HTR-8/SVneo (cell line): Measurements from ENCODE around the gene PCNP.
A peak's percentile ranks its signal among the peaks of the same experiment; 100 is the strongest.
"Not testable (repeated sequence)": the region's sequence is repeated elsewhere in the genome, so short reads cannot be mapped to it uniquely, and the experiment has no call there.

Experiments
- DNase-seq: peaks from one replicate; pipeline ENCODE4 v3.0.0; 2011; ENCODE audit warnings: low spot score, mixed read lengths; ENCODE audit not compliant: insufficient read length
- FAIRE-seq: peaks from 2 replicates; lab custom pipeline; 2011; peaks lifted over from hg19 to GRCh38; lab: Jason Lieb, UNC

Gene PCNP, protein sequence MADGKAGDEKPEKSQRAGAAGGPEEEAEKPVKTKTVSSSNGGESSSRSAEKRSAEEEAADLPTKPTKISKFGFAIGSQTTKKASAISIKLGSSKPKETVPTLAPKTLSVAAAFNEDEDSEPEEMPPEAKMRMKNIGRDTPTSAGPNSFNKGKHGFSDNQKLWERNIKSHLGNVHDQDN

DNA sequence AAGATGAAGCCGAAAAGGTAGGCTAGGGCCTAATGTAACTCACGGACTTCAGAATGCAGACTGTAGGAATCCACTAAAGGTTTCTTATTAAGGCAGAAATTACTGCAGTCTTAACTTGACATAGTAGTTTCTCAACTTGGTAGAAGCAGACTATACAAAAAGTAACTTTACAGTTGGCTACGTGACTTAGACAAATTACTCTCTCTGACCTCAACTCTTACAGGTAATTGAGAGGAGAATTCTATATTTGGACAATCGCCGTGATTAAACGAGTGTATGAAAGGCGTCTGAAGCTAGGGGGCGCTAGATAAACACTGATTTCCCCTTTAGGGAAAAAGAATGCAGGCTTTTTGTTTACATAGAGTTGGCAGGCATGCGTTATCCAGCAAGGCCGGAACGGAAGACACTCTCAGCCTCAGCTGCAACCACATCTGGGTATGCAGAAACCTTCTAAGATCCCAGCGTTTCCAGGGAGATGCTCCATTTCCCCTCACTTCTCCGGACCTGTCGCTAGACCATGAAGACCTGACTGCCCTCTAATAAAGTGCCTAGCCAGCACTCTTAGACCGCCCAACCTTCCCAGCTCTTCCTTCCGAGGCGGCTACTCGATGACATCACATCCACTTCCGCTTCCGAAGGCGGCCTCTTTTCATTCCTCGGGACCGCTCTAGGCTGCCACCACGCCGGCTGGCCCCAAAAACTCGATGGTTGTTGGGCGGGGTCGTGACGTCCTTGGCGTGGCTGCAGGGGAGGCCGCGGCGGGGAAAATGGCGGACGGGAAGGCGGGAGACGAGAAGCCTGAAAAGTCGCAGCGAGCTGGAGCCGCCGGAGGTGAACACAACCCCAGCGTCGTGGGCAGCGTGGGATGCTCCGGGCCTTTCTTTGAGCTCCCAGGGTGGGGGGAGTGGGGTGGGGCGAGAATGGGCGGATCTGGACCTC lies at the start of gene PCNP:
Gene PCNP, plus strand, starts transcription at position 732 of the 939 bp plus-strand sequence. Its CDS starts 36 bp downstream, at position 768.
- peak; percentile 93 for DNase-seq
- FAIRE-seq: peak; percentile 93

DNA sequence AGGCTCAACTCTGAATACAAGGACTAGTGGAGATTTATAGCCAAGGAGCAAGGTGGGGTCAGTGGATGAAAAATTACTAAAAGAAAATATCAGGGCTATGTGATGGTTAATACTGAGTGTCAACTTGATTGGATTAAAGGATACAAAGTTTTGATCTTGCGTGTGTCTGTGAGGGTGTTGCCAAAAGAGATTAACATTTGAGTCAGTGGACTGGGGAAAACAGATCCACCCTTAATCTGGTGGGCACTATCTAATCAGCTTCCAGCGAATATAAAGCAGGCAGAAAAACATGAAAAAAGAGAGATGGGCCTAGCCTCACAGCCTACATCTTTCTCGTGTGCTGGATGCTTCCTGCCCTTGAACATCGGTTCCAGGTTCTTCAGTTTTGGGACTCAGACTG lies 46.5 kb upstream of the PCNP start:
- DNase-seq (no peak), FAIRE-seq (no peak)

DNA sequence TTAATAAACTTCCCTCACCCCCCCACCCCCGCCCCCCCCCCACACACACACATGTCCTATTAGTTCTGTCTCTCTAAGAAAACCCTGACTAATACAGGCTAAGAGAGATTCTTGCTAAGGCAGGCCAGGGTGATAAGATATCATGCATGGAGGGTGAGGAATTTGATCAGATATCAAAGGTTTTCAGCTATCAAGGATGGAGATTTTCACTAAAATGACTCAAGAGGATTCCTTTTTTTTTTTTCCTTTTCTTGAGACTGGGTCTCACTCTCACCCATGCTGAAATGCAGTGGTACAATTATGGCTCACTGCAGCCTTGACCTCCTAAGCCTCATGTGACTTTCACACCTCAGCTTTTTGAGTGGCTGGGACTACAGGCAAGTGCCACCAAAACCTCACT lies 46.1 kb upstream of the PCNP start:
- FAIRE-seq (no peak), DNase-seq (no peak)

DNA sequence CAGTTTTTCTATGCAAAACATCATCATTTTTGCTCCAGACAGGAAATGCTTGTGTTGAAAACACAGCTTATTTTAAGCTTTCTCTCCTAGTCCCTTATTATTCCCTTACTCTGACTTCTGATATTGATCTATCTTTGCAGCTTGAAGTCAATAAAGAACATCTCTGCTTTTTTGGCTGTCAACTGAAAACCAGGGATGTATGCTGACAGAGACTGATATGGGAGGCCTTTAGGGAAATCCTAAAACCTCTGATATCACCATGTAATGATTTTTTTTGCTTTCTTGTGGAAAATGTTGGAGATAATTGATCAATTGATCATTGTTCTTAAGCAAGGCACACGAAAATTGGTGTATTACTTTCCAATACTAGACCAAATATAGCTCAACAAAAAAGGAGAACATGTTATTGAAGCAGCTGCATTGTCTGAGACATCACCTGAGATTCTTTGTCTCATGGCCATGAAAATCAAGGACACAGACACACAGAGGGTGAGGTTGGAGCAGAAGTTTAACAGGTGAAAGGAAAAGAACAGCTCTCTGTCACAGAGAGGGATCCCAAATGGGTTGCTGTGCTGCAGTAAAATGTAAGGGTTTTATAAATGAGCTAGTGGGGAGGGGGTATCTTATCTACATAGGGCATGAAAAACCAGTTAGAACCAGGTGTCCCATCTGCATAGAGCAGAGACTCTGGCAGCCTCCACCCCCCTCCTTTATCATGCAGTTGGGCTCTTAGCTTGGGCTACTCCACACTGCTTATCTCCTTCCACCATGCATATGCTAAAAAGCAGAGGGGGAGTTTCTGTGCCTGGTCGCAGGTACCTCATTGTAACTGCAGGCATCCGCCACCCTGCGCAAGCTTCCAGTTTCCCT lies 43.9 kb upstream of the PCNP start:
- FAIRE-seq (no peak), DNase-seq (no peak)

DNA sequence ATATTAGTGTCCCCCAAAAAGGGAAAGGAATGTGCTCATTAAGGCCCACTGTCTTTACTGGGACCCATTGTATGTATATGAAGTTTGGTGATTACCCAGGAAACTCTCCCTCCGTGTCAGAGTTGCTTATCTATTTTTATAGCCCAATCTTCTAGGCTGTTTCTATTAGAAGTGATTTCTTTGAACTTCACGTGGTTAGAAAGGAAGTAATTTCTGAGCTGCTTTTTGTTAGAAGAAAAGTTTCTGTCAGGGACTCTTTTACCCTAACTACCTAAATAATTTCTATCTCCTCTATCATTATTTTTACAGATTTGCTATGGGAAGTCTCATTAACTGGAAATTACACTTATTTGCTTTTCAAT lies 43.3 kb upstream of the PCNP start:
- DNase-seq (no peak), FAIRE-seq (no peak)

DNA sequence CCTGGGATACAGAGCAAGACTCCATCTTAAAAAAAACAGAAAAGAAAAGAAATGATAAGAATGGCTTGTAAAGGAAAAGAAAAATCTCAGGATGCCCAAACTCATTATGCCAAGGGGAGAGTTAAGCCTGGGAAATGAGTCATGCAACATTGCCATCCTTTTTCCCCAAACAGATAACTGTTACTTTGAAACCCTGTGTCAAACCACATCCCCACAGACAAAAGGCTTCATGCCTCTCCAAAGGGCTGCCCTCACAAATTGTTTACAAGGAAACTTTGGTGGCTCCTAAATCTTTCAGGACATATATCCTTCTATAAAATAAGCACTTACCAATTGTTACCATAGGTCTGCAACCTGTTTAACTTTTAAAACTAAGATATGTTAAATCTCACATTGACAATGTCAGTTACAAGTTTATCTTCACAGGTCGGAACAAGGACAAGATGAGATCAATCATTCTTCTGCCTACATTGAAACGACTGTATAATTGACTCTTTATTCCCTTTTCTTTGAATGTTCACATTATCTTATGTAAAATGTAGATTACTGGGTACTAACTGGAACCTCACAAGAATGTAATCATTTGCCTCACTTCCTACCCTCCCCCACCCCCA lies 42.4 kb upstream of the PCNP start:
- FAIRE-seq (no peak), DNase-seq (peak; percentile 18)

DNA sequence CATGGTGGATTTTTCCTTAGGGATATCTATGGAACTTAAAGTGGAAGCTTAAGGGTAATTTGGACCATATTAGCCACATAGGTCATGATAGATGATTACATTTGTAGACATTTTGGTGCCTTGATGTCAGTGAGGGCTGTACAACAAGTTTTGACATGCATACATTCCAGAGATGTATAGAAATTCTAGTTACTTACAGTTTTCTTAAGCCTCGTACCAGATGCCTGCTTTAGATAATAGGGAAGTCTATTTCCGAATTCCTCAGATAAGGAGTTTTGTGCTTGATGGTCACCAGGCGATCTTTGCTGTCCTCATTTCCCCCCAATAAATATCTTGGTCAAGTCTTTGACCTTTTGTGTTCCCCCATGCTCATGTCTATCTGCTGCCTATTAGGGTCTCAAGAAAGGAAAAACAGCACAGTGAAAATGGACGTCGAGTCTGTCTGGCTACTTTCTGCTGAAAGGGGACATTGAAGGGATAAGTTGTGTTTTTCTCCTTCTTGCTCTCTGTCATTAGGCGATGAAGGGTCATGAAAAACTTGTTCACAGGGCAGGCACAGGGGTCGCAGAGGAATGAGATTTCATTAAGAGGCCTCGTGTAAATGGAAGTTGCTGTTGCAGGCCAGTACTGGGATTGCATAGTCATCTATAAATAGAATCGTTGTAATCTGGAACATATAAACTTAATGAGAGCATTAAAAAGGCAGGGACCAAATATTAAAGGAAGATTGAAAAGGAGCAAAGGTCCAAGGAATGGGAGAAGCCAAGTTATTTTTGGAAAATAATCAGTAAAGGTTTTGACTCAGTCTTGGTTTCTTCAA lies 41.0 kb upstream of the PCNP start:
- FAIRE-seq: no peak

DNA sequence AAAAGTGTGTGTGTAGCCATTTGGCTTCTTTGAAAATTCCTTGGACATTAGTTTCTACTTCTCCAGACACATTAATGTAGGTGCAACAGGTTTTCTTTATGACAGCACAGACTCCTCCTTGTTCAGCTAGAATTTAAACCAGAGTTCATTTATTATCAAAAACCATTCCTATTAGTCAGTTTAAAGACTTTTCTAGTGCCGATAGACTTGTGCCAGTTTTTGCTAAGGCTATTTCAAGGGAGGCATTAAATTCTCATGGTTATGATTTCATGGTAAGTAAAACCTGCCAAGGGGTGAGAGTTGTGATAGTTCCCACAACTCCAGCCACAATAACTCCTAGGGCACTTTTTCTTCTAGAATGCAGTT lies 40.4 kb upstream of the PCNP start:
- DNase-seq: no peak
- no peak for FAIRE-seq

More for the DNA sequence above, 41.0 kb upstream of the PCNP start:
- DNase-seq: no peak

DNA sequence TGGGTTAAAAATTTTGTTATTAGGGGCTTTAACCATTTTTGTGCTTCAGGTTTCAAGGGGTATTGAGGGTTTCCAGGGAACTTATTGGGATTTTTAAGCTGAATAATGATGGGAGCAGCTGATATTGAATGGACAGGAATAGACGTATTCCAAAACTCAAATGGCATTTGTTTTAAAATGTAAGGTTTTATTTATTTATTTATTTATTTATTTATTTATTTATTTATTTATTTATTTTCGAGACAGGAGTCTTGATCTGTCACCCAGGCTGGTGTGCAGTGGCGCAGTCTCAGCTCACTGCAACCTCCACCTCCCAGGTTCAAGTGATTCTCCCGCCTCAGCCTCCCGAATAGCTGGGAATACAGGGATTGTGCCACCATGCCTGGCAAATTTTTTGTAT lies 38.8 kb upstream of the PCNP start:
- no peak for DNase-seq
- no peak for FAIRE-seq

DNA sequence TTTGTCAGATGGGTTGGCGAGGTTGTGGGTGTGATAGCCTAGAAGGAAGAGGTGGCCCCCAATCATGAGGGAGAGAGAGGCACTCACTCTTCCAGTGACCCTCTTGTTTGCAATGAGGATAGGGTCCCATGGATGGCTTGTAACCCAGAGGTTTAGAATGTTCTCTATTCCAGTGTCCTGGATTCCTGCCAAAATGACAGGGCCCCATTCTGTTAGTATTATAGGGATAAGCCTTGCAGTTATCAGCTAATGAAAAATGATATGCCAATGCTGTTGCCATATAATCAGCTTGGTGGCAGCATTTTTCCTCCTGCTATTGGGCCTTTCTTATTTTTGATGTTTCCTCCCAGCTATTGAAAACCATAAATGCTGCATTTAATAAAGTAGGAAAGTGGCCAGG lies 37.7 kb upstream of the PCNP start:
- FAIRE-seq (no peak), DNase-seq (no peak)

DNA sequence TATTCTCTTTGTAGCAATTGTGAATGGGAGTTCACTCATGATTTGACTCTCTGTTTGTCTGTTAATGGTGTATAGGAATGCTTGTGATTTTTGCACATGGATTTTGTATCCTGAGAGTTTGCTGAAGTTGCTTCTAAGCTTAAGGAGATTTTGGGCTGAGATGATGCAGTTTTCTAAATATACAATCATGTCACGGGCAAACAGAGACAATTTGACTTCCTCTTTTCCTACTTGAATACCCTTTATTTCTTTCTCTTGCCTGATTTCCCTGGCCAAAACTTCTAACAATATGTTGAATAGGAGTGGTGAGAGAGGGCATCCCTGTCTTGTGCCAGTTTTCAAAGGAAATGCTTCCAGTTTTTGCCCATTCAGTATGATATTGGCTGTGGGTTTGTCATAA lies 37.0 kb upstream of the PCNP start:
- DNase-seq, FAIRE-seq: not testable (repeated sequence)

DNA sequence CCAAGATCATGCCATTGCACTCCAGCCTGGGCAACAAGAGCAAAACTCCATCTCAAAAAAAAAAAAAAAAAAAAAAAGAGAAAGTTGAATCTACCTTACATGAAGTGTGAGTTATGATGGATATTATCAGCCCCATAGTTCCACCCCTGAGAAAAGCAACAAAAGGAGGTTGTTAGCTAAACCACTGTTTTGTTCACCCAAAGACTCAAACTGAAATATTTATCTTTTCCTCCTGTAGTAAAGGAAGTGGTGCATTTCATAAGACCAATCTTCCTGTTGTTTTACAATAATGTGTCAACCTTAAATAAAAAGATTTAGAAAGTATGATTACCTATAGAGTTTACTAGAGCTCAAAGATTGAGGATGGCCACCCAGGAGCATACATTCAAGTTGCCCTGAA lies 31.0 kb upstream of the PCNP start:
- DNase-seq: no peak
- no peak for FAIRE-seq

DNA sequence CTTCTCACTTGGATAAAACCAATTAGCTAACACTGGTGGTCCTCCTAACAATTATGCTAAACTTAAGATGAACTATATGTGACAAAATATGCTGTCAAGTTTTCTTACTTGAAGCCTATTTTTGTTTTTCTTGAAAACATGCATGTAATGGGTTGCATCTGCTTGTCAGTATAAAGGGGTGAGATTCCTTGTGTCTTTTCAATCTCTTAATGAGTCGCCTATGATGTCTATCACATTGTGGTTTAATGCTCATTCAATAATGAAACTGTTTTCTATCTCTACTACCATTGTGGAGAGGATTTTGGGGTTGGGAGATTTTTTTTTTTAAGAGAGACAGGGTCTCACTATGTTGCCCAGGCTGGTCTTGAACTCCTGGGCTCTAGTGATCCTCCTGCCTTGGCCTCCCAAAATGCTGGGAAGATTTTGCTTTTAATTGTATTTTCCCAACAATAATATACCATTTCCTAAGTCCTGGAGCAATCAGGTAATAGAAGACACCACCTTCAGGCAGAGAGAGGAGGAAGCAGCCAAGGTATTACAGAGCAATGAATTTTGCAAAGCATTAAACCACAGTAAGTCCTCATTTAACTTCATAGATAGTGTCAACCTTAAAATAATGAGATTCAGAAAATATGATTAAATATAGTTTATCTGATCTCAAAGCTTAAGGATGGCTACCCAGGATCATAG lies 29.7 kb upstream of the PCNP start:
- DNase-seq (no peak), FAIRE-seq (no peak)

DNA sequence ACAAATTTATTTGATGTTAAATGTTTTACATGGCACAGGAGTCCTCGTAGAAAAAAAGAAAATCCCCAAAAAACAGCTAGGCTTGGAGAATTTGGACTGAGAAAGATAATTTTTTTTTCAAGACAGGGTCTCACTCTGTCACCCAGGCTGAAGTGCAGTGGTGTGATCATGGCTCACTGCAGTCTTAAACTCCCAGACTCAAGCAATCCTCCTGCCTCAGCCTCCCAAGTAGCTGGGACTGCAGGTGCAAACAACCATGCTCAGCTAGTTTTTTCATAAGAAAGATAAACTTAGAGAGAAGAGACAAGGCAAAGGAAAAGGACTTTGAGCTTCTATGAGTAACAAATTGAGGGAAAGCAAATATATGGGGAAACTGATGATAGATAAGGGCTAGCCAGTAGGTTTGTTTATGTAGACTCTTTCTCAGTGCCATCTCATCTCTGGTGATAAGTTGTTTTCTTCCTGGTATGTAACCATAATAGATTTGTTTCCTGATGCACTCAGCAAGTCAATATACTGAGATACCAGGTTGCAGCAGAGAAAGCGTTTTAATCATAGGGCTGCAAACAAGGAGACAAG lies 25.4 kb upstream of the PCNP start:
- FAIRE-seq (no peak), DNase-seq (no peak)

DNA sequence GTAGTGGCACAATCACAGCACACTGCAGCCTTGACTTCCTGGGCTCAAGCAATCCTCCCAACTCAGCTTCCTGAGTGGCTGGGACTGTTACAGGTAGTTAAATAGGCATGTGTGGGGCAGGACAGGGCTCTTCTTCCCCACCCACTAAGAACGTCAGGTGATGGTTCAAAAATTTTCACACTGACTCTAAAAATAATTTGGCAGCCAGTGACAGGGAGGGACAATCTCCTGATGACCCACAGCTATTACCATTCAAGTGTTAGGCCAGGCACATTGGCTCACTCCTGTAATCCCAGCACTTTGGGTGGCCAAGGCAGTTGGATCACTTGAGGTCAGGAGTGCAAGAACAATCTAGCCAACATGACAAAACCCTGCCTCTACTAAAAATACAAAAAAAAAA lies 24.5 kb upstream of the PCNP start:
- FAIRE-seq: no peak

DNA sequence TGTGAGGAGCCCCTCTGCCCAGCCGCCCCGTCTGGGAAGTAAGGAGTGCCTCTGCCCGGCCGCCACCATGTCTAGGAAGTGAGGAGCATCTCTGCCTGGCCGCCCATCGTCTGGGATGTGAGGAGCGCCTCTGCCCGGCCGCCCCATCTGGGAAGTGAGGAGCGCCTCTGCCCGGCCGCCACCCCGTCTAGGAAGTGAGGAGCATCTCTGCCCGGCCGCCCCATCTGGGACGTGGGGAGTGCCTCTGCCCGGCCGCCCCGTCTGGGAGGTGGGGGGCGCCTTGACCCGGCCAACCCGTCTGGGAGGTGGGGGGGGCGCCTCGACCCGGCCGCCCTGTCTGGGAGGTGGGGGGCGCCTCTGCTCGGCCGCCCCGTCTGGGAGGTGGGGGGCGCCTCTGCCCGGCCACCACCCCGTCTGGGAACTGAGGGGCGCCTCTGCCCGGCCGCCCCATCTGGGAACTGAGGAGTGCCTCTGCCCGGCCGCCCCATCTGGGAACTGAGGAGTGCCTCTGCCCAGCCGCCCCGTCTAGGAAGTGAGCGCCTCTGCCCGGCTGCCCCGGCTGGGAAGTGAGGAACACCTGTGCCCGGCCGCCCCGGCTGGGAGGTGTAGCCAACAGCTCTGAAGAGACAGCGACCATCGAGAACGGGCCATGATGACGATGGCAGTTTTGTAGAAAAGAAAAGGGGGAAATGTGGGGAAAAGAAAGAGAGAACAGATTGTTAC lies 22.5 kb upstream of the PCNP start:
- DNase-seq, FAIRE-seq: not testable (repeated sequence)

More for the DNA sequence above, 24.5 kb upstream of the PCNP start:
- no peak for DNase-seq

DNA sequence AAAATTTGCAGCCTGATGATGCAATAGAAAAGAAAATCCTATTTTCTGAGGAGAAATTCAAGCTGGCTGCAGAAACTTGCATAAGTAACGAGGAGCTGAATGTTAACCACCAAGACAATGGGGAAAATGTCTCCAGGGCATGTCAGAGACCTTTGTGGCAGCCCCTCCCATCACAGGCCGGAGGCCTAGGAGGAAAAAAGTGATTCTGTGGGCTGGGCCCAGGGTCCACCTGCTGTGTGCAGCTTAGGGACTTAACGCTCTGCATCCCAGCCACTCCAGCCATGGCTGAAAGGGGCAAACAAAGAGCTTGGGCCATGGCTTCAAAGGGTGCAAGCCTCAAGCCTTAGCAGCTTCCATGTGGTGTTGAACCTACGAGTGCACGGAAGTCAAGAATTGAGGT lies 20.6 kb upstream of the PCNP start:
- FAIRE-seq, DNase-seq: not testable (repeated sequence)

DNA sequence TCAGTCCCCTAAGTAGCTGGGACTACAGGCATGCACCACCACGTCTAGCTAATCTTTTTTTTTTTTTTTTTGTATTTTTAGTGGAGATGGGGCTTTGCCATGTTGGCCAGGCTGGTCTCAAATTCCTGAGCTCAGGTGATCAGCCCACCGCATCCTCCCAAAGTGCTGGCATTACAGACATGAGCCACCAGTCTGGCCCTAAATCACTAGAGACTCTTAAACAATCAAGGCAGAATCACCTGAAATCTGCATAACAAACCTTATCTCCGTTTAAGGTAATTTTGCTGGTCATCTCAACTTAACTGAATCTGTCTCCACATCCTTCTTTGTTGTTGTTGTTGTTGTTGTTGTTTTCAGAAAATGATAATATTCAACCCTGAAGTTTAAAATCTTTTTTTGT lies 17.9 kb upstream of the PCNP start:
- FAIRE-seq (no peak), DNase-seq (no peak)
